Activated CD4-positive, alpha-beta T cell treated with anti-CD3 and anti-CD28 coated beads for 36 hours (primary cell): Measurements from ENCODE around the gene ABR. TPM values are rescaled to one million over a fixed set of nuclear protein-coding genes. Genes with fewer than 3 reads are reported as not detected.

Experiments
- ATAC-seq: fragments of 200-7000 bp; cut with Tn5 transposase; one replicate; pipeline ENCODE4 v1.10.0; 2021; ENCODE audit warnings: mild to moderate bottlenecking, moderate library complexity
- CTCF ChIA-PET: fragments of 350-600 bp; sonication (Branson Sonifier 250); formaldehyde crosslinking; loops from one replicate; lab custom pipeline; 2021; ENCODE audit warnings: antibody characterized with exemption; lab: Charles Lee
- POLR2A ChIA-PET: fragments of 350-600 bp; sonication (Branson Sonifier 250); formaldehyde crosslinking; loops from one replicate; lab custom pipeline; 2021; ENCODE audit warnings: antibody characterized with exemption, inconsistent platforms; lab: Charles Lee
- DNase-seq: peaks from one replicate; pipeline ENCODE4 v3.0.0-alpha.2; 2020
- H3K27ac Mint-ChIP-seq: one replicate; pipeline ENCODE4 v1.8.0; 2021; ENCODE audit warnings: mixed read lengths
- H3K27me3 Mint-ChIP-seq: one replicate; pipeline ENCODE4 v1.8.0; 2021; ENCODE audit warnings: mixed read lengths
- H3K36me3 Mint-ChIP-seq: one replicate; pipeline ENCODE4 v1.8.0; 2021; ENCODE audit warnings: low read depth, mixed read lengths
- H3K4me1 Mint-ChIP-seq: one replicate; pipeline ENCODE4 v1.8.0; 2021; ENCODE audit warnings: mixed read lengths
- H3K4me3 Mint-ChIP-seq: one replicate; pipeline ENCODE4 v1.8.0; 2021; ENCODE audit warnings: mild to moderate bottlenecking, moderate library complexity, mixed read lengths
- H3K9me3 Mint-ChIP-seq: one replicate; pipeline ENCODE4 v1.8.0; 2021; ENCODE audit warnings: low read depth, mixed read lengths
- intact Hi-C, 2 experiments: fragments of 100-400 bp; cut with DNase I in 1 of 2; cut with micrococcal nuclease in 1 of 2; formaldehyde crosslinking; loops; one replicate each; pipeline versions ENCODE4 v1.14.2 to v1.15.1; 2022 to 2024; cut with DNase I, micrococcal nuclease
- total RNA-seq, 2 experiments: library from RNA; stranded (reverse); gene quantifications; one replicate each; pipeline ENCODE4 v1.2.3, GENCODE V29; 2021

The ABR gene
- total RNA-seq, 2 experiments from 2014 or later: 45.2 to 50.5 TPM

DNA sequence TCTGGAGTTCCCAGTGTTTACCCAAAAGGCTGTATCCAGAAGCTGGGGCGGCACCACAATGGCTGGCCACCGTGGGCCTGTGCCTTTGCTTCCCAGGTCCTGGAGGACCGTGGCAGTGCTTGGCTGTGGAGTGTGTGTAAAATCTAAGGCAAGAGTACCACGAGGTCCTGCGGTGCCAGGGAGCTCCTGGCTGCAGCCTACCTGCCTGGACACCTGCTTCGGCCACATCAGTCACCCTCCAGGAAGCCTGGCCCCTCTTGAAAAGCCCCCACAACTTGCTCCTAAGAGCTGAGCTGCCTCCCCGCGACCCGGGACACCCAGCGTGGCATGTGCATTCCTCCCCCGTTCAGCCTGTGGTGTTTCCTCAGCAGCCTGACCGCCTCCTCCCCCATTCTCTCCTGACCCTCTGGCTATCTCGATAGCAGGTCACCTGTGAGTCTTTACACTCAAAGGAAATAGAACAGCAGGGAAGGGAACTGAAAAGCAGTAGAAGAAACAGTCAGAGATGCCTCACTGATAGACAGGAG, 174.9 kb downstream of the ABR start:
- ChIA-PET CTCF (interaction anchor here (1.0 kb wide), 1 partner anchor 210 kb away, joined by 3 read pairs; no protein-coding TSS in a partner anchor), POLR2A (interaction anchor here (0.6 kb wide), 1 partner anchor 618 kb away, joined by 3 read pairs; no protein-coding TSS in a partner anchor)
- Mint-ChIP-seq H3K4me1 (peaks cover 8% of the 10 kb centered on the region), H3K9me3 (no peaks in the 10 kb centered on the region), H3K36me3 (peaks cover 23% of the 10 kb centered on the region), H3K27me3 (no peaks in the 10 kb centered on the region), H3K4me3 (no peak overlapping the region), H3K27ac (peak overlapping the region; percentile 19)
- ATAC-seq: no peak
- intact Hi-C loops: no loop called here
- no peak for DNase-seq

DNA sequence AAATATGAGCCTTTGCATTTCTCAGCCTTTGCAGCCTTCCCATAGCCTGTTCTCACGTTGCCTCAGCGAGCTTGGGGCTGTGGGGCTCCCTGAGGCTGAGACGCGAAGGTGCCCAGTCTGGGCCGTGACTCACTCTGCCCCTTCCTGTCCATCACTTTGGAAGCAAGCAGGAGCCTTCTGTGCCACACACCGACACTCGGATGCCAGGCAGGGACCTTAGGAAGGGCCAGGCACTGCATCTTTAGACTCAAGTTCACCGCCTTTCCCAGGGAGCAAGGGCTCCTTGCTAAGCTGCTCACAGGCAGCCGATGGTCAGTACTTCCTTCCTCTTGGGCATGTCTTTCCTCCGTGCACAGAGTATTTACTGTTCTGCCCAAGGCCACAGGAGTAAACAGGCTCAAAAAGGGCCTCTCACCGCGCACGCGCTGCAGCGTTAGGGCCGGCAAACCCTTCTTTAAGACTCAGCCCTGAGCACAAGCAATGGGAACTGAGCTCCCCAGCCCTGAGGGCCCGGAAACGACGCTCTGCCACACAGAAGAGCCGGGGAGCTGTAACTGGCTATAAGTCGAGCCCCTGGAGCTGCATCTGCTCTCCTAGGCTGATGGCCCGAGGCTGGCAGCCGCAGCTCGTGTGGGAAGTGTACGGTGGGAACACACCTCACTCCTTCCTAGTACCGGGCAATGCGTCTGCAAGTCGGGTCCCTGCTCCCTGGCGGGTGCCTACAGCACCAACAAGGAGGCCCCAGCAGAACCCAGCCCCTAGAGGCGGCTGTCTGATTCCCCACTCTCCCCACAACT, 175.6 kb downstream of the ABR start:
- ChIA-PET CTCF (interaction anchor here (0.6 to 1.0 kb wide), 2 partner anchors 34 to 209 kb away, joined by 3 read pairs; no protein-coding TSS in a partner anchor), POLR2A (interaction anchor here (0.6 kb wide), 2 partner anchors 23 to 618 kb away, joined by 3 read pairs; no protein-coding TSS in a partner anchor)
- H3K4me1 Mint-ChIP-seq: peaks cover 13% of the 10 kb centered on the region
- H3K27me3 Mint-ChIP-seq: no peaks in the 10 kb centered on the region
- ATAC-seq (no peak), DNase-seq (no peak)
- H3K27ac Mint-ChIP-seq: no peak overlapping the region
- intact Hi-C loops: no loop called here
- no peak overlapping the region for H3K4me3 Mint-ChIP-seq
- H3K9me3 Mint-ChIP-seq: no peaks in the 10 kb centered on the region
- peaks cover 29% of the 10 kb centered on the region for H3K36me3 Mint-ChIP-seq

DNA sequence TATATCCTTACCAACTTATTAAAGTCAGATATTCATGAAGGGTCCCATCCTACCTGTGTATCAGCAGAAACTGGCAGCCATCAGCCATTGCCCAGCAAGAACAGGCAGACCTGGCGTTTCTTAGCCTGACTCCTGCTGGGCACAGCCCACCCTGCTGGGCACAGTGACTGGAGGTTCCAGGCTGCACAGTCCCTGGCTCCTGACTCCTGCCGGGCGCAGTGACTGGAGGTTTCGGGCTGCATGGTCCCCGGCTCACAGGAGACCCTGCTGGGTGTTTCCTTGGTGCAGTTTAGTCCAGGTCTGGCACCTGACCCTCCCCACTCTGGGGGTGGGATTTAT, 176.2 kb downstream of the ABR start:
- Mint-ChIP-seq H3K36me3 (peaks cover 25% of the 10 kb centered on the region), H3K27ac (no peak overlapping the region), H3K4me3 (no peak overlapping the region), H3K9me3 (no peaks in the 10 kb centered on the region), H3K27me3 (no peaks in the 10 kb centered on the region), H3K4me1 (peaks cover 18% of the 10 kb centered on the region)
- ATAC-seq: no peak
- POLR2A ChIA-PET: no interaction called here
- CTCF ChIA-PET: no interaction called here
- no peak for DNase-seq
- intact Hi-C loops: no loop called here

DNA sequence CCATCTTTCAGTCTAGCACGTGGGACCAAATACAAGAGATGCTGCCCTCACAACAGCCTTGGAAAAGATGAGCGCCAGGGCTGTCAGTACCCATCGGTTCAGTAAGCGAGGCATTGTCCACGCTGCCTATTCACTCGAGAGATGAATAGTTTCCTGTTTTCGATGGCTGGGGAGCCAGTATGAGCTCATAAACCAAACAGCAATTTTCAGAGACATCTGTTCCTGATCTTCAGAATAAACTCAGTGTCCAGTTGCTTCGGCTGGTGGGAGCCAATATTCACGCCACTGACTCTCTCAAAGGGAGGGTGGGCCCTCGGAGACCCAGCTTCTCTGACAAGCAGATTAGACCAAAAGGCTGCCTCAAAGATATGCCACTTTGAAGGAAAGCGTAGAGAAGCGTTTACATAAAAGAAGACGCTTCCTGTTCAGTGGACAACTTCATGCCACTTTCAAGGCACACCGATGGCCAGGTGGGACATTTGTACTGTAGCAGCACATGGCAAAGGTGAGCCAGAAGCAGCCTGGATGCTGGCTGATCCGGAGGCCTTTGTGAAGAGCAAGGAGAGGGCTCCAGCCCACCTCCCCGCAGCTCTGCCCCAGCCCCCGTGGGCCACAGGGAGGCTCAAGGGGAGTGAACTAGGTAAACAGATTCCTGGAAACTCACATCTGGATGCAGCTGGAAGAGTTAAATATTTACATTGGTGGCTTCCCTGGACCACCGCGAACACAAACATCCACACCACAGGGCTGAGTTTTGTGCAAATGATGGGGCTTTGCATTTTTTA, 176.8 kb downstream of the ABR start:
- DNase-seq: no peak
- H3K9me3 Mint-ChIP-seq: no peaks in the 10 kb centered on the region
- CTCF ChIA-PET: interaction anchor here (0.7 kb wide), 1 partner anchor 297 kb away, joined by 3 read pairs; no protein-coding TSS in a partner anchor
- H3K27ac Mint-ChIP-seq: peak overlapping the region; percentile 22
- peaks cover 27% of the 10 kb centered on the region for H3K36me3 Mint-ChIP-seq
- no peak overlapping the region for H3K4me3 Mint-ChIP-seq
- peaks cover 25% of the 10 kb centered on the region for H3K4me1 Mint-ChIP-seq
- intact Hi-C loops: no loop called here
- no peaks in the 10 kb centered on the region for H3K27me3 Mint-ChIP-seq
- ATAC-seq: no peak
- POLR2A ChIA-PET: no interaction called here

DNA sequence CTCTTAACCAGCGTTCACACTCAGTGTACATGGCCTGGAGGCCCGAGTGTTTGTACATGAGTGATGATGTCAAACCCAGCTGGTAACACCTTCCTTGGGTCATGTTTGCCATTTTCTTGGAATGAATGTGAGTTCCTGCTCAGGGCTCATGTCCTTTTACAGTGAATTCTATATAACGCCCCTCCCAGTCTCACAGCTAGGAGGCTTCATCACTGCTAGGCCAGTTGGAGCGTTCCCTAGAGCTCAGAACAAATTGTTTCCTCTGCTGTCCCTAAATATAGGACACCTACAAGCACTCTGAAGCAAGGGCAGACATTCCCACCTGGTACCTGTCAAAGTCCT, 177.4 kb downstream of the ABR start:
- ChIA-PET POLR2A (no interaction called here), CTCF (no interaction called here)
- intact Hi-C loops: no loop called here
- H3K4me1 Mint-ChIP-seq: peaks cover 28% of the 10 kb centered on the region
- no peak for DNase-seq
- H3K4me3 Mint-ChIP-seq: no peak overlapping the region
- H3K36me3 Mint-ChIP-seq: peaks cover 29% of the 10 kb centered on the region
- H3K27me3 Mint-ChIP-seq: no peaks in the 10 kb centered on the region
- peak overlapping the region; percentile 20 for H3K27ac Mint-ChIP-seq
- no peak for ATAC-seq
- H3K9me3 Mint-ChIP-seq: no peaks in the 10 kb centered on the region

DNA sequence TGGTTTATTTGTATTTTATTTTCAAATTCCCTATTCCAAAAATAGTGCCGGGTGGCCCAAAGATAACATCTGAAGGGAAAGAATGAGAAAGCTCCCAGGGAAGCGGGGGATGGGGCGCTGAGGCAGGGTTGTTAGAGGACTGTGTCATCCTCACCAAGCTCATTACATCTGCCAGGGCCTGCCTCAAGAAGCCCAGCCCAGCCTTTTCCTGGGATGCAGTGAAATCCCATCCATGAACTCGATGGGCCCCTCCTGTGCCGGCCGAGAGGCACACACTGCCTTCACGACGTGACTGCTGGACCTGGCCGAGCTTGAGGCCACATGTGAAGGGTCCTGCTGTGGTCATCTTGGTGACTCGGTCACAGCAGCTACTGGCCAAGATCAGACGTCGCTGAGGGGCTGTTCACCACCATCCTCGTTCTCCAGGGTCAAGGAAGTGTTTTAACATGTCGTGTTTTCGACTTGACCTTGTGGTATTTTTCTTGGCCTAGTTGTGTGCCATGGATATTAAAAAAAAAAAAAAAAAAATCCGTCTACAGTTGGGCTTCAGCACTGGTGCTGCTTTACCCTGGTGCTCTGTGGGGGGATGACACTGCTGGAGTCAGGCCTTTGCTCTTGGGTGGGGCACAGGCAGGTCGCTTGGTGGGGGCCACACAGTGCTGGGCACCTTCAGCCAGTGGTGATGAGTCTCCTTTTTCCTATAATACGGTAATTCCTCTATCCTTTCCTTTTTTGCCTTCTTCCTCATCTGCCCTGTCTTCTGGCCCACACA, 178.0 kb downstream of the ABR start:
- Mint-ChIP-seq H3K36me3 (peaks cover 29% of the 10 kb centered on the region), H3K4me1 (peaks cover 28% of the 10 kb centered on the region), H3K27ac (peak overlapping the region; percentile 20), H3K4me3 (no peak overlapping the region), H3K27me3 (no peaks in the 10 kb centered on the region), H3K9me3 (no peaks in the 10 kb centered on the region)
- DNase-seq (no peak), ATAC-seq (no peak)
- ChIA-PET CTCF (interaction anchor here (1.0 kb wide), 1 partner anchor 123 kb away, joined by 3 read pairs; no protein-coding TSS in a partner anchor), POLR2A (no interaction called here)
- intact Hi-C loops: no loop called here

DNA sequence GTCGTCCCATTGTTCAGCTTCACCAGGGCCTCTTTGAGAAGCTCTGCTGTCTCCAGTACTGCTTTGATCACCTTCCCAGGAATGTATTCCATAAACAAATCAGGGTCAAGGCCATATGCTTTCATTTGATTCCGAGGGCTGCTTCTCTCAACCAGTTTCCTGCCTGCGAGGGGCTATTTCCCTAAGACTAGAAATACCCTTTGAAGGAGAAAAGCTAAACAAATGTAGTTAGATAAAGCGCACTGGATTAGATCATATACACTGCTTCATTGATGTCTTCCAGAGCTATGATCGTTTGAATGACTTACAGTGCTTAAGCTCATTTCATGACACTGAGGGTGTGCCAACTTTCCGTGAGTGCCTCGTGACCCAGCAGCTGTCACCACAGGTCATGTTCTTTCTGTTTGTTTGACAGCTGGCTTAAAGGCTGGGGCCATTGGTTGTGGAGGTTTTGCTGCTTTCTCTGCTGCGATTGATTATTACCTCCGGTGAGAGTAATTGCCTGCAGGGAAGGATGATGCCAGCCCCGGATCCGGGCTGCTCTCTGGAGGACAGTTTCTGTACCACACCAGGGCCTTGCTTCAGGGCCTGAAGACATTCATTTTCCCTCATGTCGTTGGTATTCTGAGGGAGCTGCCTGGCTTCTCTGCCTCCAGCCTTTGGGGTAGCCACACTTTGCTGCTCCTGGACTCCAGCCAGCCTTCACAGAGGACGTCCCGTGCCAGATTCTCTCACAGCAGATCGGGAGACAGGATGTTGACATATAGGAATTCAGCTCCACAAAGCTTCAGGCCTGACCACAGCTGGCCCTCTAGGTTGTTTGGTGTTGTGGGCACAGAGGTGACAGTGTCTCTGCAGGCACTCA, 179.0 kb downstream of the ABR start:
- no peaks in the 10 kb centered on the region for H3K27me3 Mint-ChIP-seq
- DNase-seq (no peak), ATAC-seq (no peak)
- H3K27ac Mint-ChIP-seq: no peak overlapping the region
- intact Hi-C loops: no loop called here
- H3K36me3 Mint-ChIP-seq: peaks cover 29% of the 10 kb centered on the region
- no peaks in the 10 kb centered on the region for H3K9me3 Mint-ChIP-seq
- POLR2A ChIA-PET: no interaction called here
- CTCF ChIA-PET: interaction anchor here (0.7 to 5.8 kb wide), 4 partner anchors 20 to 202 kb away, joined by 3 to 43 read pairs (median 4); no protein-coding TSS in a partner anchor
- peaks cover 26% of the 10 kb centered on the region for H3K4me1 Mint-ChIP-seq
- no peak overlapping the region for H3K4me3 Mint-ChIP-seq

DNA sequence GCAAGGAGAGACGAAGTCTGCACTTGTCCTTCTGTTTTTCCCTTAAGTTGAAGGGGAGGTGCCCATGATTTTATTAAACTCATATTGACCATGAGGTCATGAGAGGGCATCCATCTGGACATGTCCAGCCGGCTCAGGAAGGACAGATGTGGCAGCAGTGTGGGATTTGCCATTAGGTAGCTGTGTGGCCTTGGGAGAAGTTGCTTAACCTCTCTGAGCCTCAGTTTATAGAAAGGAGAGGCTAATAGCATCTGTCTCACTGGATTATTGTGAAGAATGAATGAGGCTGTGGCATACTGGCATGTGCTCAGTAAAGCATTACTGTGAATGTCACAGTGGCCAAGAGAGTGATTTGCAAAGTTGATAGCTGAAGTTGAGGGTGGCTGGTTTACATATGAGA, 181.7 kb downstream of the ABR start:
- POLR2A ChIA-PET: interaction anchor here (2.5 kb wide), 1 partner anchor 18 kb away, joined by 11 read pairs; the partner anchor contains the start of gene NXN
- CTCF ChIA-PET: interaction anchor here (1.0 to 5.8 kb wide), 6 partner anchors 17 to 586 kb away, joined by 3 to 43 read pairs (median 6); no protein-coding TSS in a partner anchor
- peaks cover 12% of the 10 kb centered on the region for H3K9me3 Mint-ChIP-seq
- no peaks in the 10 kb centered on the region for H3K27me3 Mint-ChIP-seq
- ATAC-seq (no peak), DNase-seq (no peak)
- H3K4me3 Mint-ChIP-seq: peak overlapping the region; percentile 86
- H3K36me3 Mint-ChIP-seq: peaks cover 28% of the 10 kb centered on the region
- peaks cover 20% of the 10 kb centered on the region for H3K4me1 Mint-ChIP-seq
- intact Hi-C loops: loop anchor here (5.0 to 10.0 kb wide), 5 partner anchors 116 to 856 kb away; partner anchors contain the start of genes GLOD4 (in 1 of the 2), MRM3 (in 1 of the 2), TLCD3A (in 1 of the 2) and VPS53 (in 1 of the 2)
- peak overlapping the region; percentile 96 for H3K27ac Mint-ChIP-seq

DNA sequence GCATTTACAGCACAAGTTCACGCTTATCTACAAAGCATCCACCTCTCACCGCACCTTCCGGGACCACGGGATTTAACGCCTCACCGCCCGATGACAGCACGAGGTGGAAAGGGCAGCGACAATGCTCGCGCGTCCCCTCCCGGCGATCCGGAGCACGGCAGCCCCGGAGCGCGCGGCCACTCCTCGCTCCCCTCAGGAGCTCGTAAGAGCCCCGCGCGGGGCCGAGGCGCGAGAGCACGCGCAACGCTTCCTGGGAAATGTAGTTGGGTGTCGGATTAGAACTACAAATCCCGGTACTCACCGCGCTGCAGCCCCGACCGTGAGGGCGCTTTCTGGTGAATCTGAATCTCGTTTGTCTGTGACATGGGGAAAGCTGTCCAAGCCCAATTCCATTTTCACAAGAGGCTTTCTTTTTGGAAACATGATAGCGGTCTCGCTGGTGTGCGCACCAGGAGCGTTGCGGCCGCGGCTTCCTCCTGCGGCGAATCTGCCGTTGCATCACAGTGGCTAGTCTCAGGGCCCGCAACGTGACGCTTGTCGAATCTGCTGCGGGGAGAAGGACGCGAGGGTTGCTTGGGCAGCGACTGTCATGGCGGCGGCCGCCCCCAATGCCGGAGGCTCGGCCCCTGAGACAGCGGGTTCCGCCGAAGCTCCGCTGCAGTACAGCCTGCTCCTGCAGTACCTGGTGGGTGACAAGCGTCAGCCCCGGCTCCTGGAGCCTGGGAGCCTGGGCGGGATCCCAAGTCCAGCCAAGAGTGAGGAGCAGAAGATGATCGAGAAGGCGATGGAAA, 183.0 kb downstream of the ABR start, which contains the start of gene TIMM22:
Gene TIMM22 (plus strand): TSS at position 576 of the 791 bp plus-strand sequence. CDS start 14 bp downstream, at position 590.
- peak; percentile 96 for DNase-seq
- ChIA-PET POLR2A (interaction anchor here (0.6 to 2.5 kb wide), 2 partner anchors 16 to 47 kb away, joined by 4 to 11 read pairs; partner anchors contain the start of gene NXN), CTCF (interaction anchor here (0.6 to 5.8 kb wide), 24 partner anchors 11 to 657 kb away, joined by 3 to 43 read pairs (median 4); partner anchors contain the start of genes GLOD4, INPP5K and MRM3)
- peak; percentile 97 for ATAC-seq
- peaks cover 20% of the 10 kb centered on the region for H3K4me1 Mint-ChIP-seq
- H3K4me3 Mint-ChIP-seq: peak within 1 kb of the TSS; percentile 86
- H3K9me3 Mint-ChIP-seq: peaks cover 14% of the 10 kb centered on the region
- peaks cover 22% of the 10 kb centered on the region for H3K36me3 Mint-ChIP-seq
- no peaks in the 10 kb centered on the region for H3K27me3 Mint-ChIP-seq
- intact Hi-C loops: loop anchor here (1.0 to 10.0 kb wide), 18 partner anchors 15 to 854 kb away; partner anchors contain the start of genes GLOD4 (in 2 of the 2), MRM3 (in 2 of the 2), VPS53 (in 2 of the 2) and GEMIN4 (in 1 of the 2)
- H3K27ac Mint-ChIP-seq: peak within 1 kb of the TSS; percentile 96
